Activated CD8-positive, alpha-beta memory T cell treated with anti-CD3 and anti-CD28 coated beads, Interleukin-2, amount 50 U/mL, for 1 hour (primary cell): Measurements from ENCODE around the gene ABCC6.
"Not testable (repeated sequence)": the region's sequence is repeated elsewhere in the genome, so short reads cannot be mapped to it uniquely, and the experiment has no call there.

Experiments
- DNase-seq: peaks from one replicate; pipeline ENCODE4 v3.0.0-alpha.2; 2020; ENCODE audit errors: extremely low read depth

Gene ABCC6

DNA sequence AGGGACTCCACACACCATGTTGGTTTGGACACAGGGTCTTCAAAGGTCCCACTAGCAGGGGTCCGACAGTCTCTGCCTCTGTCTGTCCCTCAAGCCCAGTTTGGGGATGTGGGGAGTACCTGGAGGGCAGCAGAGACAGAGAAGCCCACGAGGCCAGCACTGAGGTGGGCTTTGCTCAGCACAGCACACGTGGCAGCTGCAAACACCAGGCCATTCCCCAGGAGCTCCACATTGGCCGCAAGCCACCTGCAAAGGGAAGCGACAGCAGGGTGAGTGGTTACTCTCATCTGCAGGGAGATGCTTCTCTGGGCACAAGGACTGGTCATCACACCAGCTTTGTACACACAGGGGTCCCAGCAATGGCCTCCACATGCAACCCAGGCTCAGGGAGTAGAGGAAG, 62.0 kb downstream of the ABCC6 start:
- DNase-seq, result no peak

DNA sequence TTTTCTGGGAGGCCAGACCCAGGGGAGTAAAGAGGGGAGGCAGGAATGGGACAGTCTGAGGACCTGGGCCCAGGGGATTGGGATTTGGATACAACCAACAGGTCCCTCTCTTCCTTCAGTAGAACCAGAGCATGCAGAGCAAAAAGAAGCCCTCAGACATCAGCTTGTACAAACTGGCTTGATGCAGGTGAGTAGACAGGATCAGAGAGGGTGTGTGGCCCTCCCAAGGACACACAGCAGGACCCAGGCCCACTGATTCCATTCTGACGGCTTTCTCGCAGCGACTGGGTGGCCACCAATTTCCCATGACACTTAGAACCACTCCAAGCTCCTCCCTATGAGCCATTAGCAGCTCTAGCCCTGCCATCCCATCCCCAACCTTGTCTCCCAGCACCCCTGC, 63.6 kb downstream of the ABCC6 start:
- DNase-seq, result no peak

- DNase-seq, result no peak
Observed at GRCh38 chr16:16158741-16159374, 64.4 kb downstream of the ABCC6 start.

DNA sequence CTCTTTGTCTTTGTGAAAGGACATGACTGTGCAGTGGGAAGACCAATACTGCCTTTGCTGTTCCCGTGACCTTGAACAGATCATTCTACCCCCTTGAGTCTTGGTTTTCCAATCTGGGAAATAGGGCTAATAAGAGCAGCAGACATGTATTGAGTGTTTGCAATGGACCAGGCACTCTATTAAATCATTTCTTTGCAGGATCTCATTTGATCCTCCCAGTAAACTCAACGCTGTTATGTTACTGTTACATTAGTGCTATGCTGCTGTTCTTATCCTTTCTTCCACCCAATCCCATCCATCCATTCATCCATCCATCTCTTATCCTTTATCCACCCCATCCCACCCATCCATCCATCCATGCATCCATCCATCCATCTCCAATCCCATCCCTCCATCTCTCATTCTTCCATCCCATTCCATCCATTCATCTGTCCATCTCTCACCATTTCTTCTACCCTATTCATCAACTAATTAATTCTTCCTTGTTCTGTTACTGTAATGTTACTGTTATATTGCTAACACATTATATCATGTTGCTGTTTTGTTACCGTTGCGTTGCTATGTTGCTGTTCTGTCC, 65.1 kb downstream of the ABCC6 start:
- DNase-seq, result no peak

- DNase-seq, result no peak
Observed at GRCh38 chr16:16157166-16157565, 66.1 kb downstream of the ABCC6 start.

DNA sequence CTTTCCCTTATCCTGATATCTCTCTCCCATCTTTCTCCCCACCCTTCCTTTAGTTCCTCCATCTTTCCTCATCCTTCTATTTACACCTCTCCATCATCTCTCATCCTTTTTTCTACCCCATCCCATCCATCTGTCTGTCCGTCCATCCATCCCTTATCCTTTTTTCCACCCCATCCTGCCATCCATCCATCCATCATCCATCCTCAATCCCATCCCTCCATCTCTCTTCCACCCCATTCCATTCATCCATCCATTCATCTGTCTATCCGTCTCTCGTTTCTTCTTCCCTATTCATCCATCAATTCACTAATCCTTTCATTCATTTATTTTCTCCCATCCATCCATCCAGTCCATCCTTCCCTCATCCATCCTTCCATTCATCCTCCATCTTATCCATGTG, 68.1 kb downstream of the ABCC6 start:
- no peak for DNase-seq

DNA sequence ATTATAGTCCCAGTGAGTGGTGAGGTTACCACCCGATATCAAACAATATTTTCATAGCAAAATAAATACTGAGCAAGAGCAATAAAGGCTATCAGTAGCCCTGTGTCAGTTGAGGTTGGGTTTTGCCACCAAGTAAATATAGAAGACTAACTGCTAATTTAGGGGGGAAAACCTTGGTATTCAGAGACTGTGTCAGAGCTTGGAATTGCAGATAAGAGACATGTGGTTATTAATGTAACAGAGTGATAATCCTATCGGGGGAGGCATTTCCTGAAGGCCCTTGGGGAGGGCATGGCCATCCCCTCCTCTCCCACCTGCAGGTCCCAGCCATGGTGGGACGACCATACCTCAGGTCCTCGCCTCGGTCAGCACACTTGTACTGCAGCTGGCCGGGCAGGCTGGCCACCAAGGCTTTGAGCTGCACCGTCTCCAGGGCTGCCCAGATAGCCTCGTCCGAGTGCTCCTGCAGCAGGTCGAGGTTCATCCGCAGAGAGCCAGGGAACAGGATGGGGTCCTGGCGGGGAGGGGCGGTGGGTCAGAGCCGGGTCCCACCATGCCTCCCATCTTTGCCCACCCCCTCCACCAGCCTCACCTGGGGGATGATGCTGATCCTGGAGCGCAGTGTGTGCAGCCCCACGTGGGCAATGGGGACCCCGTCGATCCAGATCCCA, 68.9 kb downstream of the ABCC6 start:
- no peak for DNase-seq

- DNase-seq, result not testable (repeated sequence)
Observed at GRCh38 chr16:16153000-16153399, 70.3 kb downstream of the ABCC6 start.

DNA sequence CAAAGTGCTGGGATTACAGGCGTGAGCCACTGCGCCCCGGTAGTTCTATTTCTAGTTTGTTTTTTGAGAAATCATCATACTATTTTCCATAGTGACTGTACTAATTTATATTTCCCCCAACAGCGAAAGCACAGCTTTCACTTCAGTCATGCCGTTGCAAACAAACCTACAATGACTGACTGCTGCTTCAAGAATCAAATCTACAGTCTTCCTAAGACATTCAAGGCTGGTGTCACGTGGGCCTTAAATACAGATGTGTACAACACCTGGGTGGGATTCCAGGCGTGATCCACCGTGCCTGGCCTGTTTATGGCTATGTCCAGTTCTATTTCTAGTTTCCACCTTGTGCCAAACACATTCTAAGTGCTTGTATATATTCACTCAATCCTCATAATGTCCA, 72.0 kb downstream of the ABCC6 start:
- no peak for DNase-seq

DNA sequence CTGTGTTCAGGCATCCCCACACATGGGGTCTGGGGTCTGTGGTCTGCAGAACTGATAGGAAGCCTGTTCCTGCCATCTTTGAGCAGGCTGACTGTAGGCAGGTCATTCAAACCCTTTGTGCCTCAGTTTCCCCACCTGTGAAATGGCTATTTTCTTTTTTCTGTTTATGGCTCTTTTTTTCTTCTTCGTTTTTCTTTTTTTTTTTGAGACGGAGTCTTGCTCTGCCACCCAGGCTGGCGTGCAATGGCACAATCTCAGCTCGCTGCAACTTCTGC, 72.5 kb downstream of the ABCC6 start:
- DNase-seq, result no peak

GRCh38 chr16:16150117-16150877, 73.0 kb downstream of the ABCC6 start:
- DNase-seq, result no peak

- no peak for DNase-seq
Observed at GRCh38 chr16:16149710-16150116, 73.6 kb downstream of the ABCC6 start.

- no peak for DNase-seq
Observed at GRCh38 chr16:16148755-16149154, 74.5 kb downstream of the ABCC6 start.

- DNase-seq, result not testable (repeated sequence)
Observed at GRCh38 chr16:16148000-16148599, 75.2 kb downstream of the ABCC6 start.

GRCh38 chr16:16147316-16147999, 75.8 kb downstream of the ABCC6 start:
- DNase-seq, result no peak

GRCh38 chr16:16146380-16147315, 76.6 kb downstream of the ABCC6 start:
- no peak for DNase-seq

DNA sequence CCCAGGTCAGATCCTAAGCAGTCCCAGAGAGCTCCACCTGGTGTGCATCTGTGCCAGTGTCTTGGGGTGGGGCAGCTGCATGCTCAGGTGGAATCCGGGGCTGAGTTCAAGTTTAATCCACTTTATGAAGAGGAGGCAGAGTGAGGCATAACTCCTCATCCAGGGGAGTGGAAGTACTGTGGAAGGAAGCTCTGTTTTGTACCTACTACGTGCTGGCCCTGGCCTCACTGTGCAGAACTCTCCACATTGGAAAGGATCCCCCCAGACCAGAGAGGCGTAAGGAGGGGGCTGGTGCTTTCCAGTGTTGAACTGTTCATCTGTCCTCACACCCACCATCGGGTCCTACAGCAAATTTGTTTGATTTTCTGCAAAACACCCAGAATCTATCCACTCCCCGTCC, 78.0 kb downstream of the ABCC6 start:
- no peak for DNase-seq

GRCh38 chr16:16144416-16144815, 78.9 kb downstream of the ABCC6 start:
- DNase-seq, result no peak

GRCh38 chr16:16143931-16144330, 79.4 kb downstream of the ABCC6 start:
- no peak for DNase-seq

- no peak for DNase-seq
Observed at GRCh38 chr16:16143038-16143763, 80.1 kb downstream of the ABCC6 start.
